Fibroblast of peridontal ligament (primary cell): ENCODE measurements around the gene ZNF649.
A peak's percentile ranks its signal among the peaks of the same experiment; 100 is the strongest.

Experiments used
- DNase-seq: peaks from one replicate; pipeline ENCODE4 v3.0.0-alpha.2; 2010; ENCODE audit errors: extremely low read depth

ZNF649 gene

GRCh38 chr19:51887522-51888498 is 17.0 kb downstream of the ZNF649 start, which contains the start of gene ZNF577:
Gene ZNF577, minus strand, starts transcription at chr19:51887951. Its CDS starts 7,569 bp downstream, at chr19:51880382.
- peak; percentile 93 for DNase-seq

GRCh38 chr19:51884713-51885112 is 20.1 kb downstream of the ZNF649 start:
- DNase-seq = no peak

GRCh38 chr19:51882518-51882917 is 22.3 kb downstream of the ZNF649 start:
- DNase-seq = no peak

- DNase-seq = no peak
These were observed 31.7 kb downstream of the ZNF649 start for GRCh38 chr19:51873097-51873496.

- DNase-seq = no peak
These were observed 42.8 kb downstream of the ZNF649 start for GRCh38 chr19:51861870-51862622.
